A549 (cell line): ENCODE measurements around the gene CPB2.

Experiments used
- BHLHE40 ChIP-seq: IDR thresholded peaks from 2 replicates; pipeline ENCODE4 v1.6.1; 2012; ENCODE audit warnings: low read depth, low read length, inconsistent platforms
- CBX8 ChIP-seq: fragments of 200-600 bp; sonication (generic); IDR thresholded peaks from 2 replicates; pipeline ENCODE4 v1.6.1; 2016
- CTCF ChIP-seq: fragments of >200 bp; sonication (Bioruptor Twin); formaldehyde crosslinking; IDR thresholded peaks from 3 replicates; pipeline ENCODE4 v1.5.1; 2016
- ELK1 ChIP-seq: fragments of 150-350 bp; IDR thresholded peaks from 2 replicates; pipeline ENCODE4 v1.6.1; 2014; ENCODE audit warnings: low read depth, mild to moderate bottlenecking, low read length
- GATA3 ChIP-seq: IDR thresholded peaks from 2 replicates; pipeline ENCODE4 v1.6.1; 2012; ENCODE audit warnings: borderline replicate concordance
- HMGXB4 ChIP-seq: fragments of 250-450 bp; sonication (Bioruptor Pico); IDR thresholded peaks from 2 replicates; pipeline ENCODE4 v1.5.0; 2021; ENCODE audit warnings: mild to moderate bottlenecking, moderate library complexity, borderline replicate concordance
- POLR2A ChIP-seq: IDR thresholded peaks from 2 replicates; pipeline ENCODE4 v1.6.1; 2012; ENCODE audit warnings: mild to moderate bottlenecking, low read length
- RFX5 ChIP-seq: fragments of 450-650 bp; IDR thresholded peaks from 2 replicates; pipeline ENCODE4 v1.7.1; 2014; ENCODE audit warnings: antibody characterized with exemption, mild to moderate bottlenecking, moderate library complexity

- TF ChIP-seq GATA3 (no peak), POLR2A (no peak), CTCF (no peak), CBX8 (no peak), HMGXB4 (no peak), BHLHE40 (no peak), RFX5 (no peak), ELK1 (no peak)
Measured at GRCh38 chr13:46057256-46058015, 47.4 kb downstream of the CPB2 start.
